ENCODE measurements around the gene TLCD1.

The TLCD1 gene

GRCh38 chr17:28726226-28726626 lies at the start of gene TLCD1:
Gene TLCD1, minus strand, starts transcription at chr17:28726233. Its CDS starts 136 bp downstream, at chr17:28726097.
- DNase-seq = peak; percentile 59 to 74

GRCh38 chr17:28774206-28774605 lies 48.2 kb upstream of the TLCD1 start:
- DNase-seq = no peak

- no peak for DNase-seq
These were observed 47.7 kb upstream of the TLCD1 start for GRCh38 chr17:28773736-28774135.

- no peak for DNase-seq
These were observed 39.0 kb upstream of the TLCD1 start for GRCh38 chr17:28765038-28765437.

- peak; percentile 42 to 62 for DNase-seq
These were observed 37.8 kb upstream of the TLCD1 start for GRCh38 chr17:28763804-28764266.

- no peak for DNase-seq
These were observed 37.2 kb upstream of the TLCD1 start for GRCh38 chr17:28763137-28763799.

- no peak for DNase-seq
These were observed 34.8 kb upstream of the TLCD1 start for GRCh38 chr17:28760601-28761562.

- DNase-seq = no peak
These were observed 33.3 kb upstream of the TLCD1 start for GRCh38 chr17:28759256-28759865.

- DNase-seq = no peak
These were observed 32.5 kb upstream of the TLCD1 start for GRCh38 chr17:28758411-28759121.

- no peak for DNase-seq
These were observed 30.2 kb upstream of the TLCD1 start for GRCh38 chr17:28756049-28756804.

GRCh38 chr17:28755486-28755885 lies 29.5 kb upstream of the TLCD1 start:
- no peak for DNase-seq

GRCh38 chr17:28751600-28752366 lies 25.8 kb upstream of the TLCD1 start:
- no peak for DNase-seq

GRCh38 chr17:28750178-28751047 lies 24.4 kb upstream of the TLCD1 start:
- DNase-seq = peak; percentile 85 to 87

GRCh38 chr17:28749516-28750177 lies 23.6 kb upstream of the TLCD1 start:
- no peak for DNase-seq

- DNase-seq = no peak
These were observed 23.0 kb upstream of the TLCD1 start for GRCh38 chr17:28748852-28749515.

- DNase-seq = no peak
These were observed 22.0 kb upstream of the TLCD1 start for GRCh38 chr17:28747801-28748750.

- DNase-seq = no peak
These were observed 21.1 kb upstream of the TLCD1 start for GRCh38 chr17:28747051-28747691.
